Smooth muscle cell (in vitro differentiated cells): Measurements from ENCODE around the gene ZNF282. TPM values are rescaled to one million over a fixed set of nuclear protein-coding genes. Genes with fewer than 3 reads are reported as not detected.
A peak's percentile ranks its signal among the peaks of the same experiment; 100 is the strongest.

Experiments
- DNase-seq: peaks from one replicate; lab custom pipeline; 2025; ENCODE audit not compliant: unreplicated experiment; lab: John Stamatoyannopoulos, UW
- H2AFZ ChIP-seq: fragments of 200-600 bp; sonication (generic); 2 replicates; pipeline ENCODE4 v1.6.0; 2016; ENCODE audit warnings: antibody characterized with exemption, low read depth, mild to moderate bottlenecking
- H3F3A ChIP-seq: fragments of 200-600 bp; sonication (generic); 2 replicates; pipeline ENCODE4 v1.6.0; 2017; ENCODE audit warnings: antibody characterized with exemption, low read depth
- H3K27ac ChIP-seq: fragments of 200-600 bp; sonication (generic); 2 replicates; pipeline ENCODE4 v1.5.1; 2016; ENCODE audit warnings: low read depth, mild to moderate bottlenecking
- H3K27me3 ChIP-seq: fragments of 200-600 bp; sonication (generic); 2 replicates; pipeline ENCODE4 v1.6.1; 2016; ENCODE audit warnings: low read depth, mild to moderate bottlenecking
- H3K36me3 ChIP-seq: fragments of 200-600 bp; sonication (generic); 2 replicates; pipeline ENCODE4 v1.5.1; 2016; ENCODE audit warnings: low read depth
- H3K4me1 ChIP-seq: fragments of 200-600 bp; sonication (generic); 2 replicates; pipeline ENCODE4 v1.5.1; 2016; ENCODE audit warnings: low read depth
- H3K4me2 ChIP-seq: fragments of 200-600 bp; sonication (generic); 2 replicates; pipeline ENCODE4 v1.6.0; 2016; ENCODE audit warnings: mild to moderate bottlenecking
- H3K4me3 ChIP-seq: fragments of 200-600 bp; sonication (generic); 2 replicates; pipeline ENCODE4 v1.5.1; 2016; ENCODE audit warnings: mild to moderate bottlenecking
- H3K79me2 ChIP-seq: fragments of 200-600 bp; sonication (generic); 2 replicates; pipeline ENCODE4 v1.6.0; 2016; ENCODE audit warnings: low read depth, mild to moderate bottlenecking
- H3K9ac ChIP-seq: fragments of 200-600 bp; sonication (generic); 2 replicates; pipeline ENCODE4 v1.6.0; 2016; ENCODE audit warnings: low read depth
- H3K9me3 ChIP-seq: fragments of 200-600 bp; sonication (generic); replicated peaks from 2 replicates; pipeline ENCODE4 v1.5.1; 2016; ENCODE audit warnings: low read depth
- H4K20me1 ChIP-seq: fragments of 200-600 bp; sonication (generic); 2 replicates; pipeline ENCODE4 v1.6.0; 2016; ENCODE audit warnings: low read depth
- WGBS: methylation state at CpG from one replicate; pipeline ENCODE4 v1.1.7; 2016; ENCODE audit warnings: low lambda C conversion rate; 5-methylcytosine and 5-hydroxymethylcytosine counted together
- polyA plus RNA-seq: library from polyadenylated mRNA; unstranded; fragments of >200 nt; fragmentation: Nextera tagmentation; extraction: Ambion mirVana; gene quantifications from 2 replicates; pipeline ENCODE4 v1.2.1, GENCODE V29; 2016
- total RNA-seq: library from RNA; depleted of rRNA; stranded (reverse); fragments of >200 nt; gene quantifications from 2 replicates; pipeline ENCODE4 v1.2.3, GENCODE V29; 2014
- TF ChIP-seq, protein P1 (sequence below): fragments of 200-600 bp; sonication (generic); IDR thresholded peaks from 2 replicates; pipeline ENCODE4 v1.5.1; 2017; ENCODE audit warnings: borderline replicate concordance, mild to moderate bottlenecking, antibody characterized with exemption; ENCODE audit not compliant: insufficient read depth, poor library complexity, severe bottlenecking

Gene ZNF282
- total and polyA plus RNA-seq, 2 experiments from 2014 or later = 5.0 to 8.9 TPM

GRCh38 chr7:149180722-149181449 lies 14.5 kb upstream of the ZNF282 start:
- H2AFZ ChIP-seq = no peak overlapping the region
- no peaks in the 10 kb centered on the region for H3F3A ChIP-seq
- peak overlapping the region; percentile 26 for H3K27ac ChIP-seq
- no peak overlapping the region for H3K4me3 ChIP-seq
- no peaks in the 10 kb centered on the region for H3K9me3 ChIP-seq
- H3K36me3 ChIP-seq = peaks cover 11% of the 10 kb centered on the region
- no peaks in the 10 kb centered on the region for H3K79me2 ChIP-seq
- H4K20me1 ChIP-seq = no peaks in the 10 kb centered on the region
- TF ChIP-seq, protein P1, sequence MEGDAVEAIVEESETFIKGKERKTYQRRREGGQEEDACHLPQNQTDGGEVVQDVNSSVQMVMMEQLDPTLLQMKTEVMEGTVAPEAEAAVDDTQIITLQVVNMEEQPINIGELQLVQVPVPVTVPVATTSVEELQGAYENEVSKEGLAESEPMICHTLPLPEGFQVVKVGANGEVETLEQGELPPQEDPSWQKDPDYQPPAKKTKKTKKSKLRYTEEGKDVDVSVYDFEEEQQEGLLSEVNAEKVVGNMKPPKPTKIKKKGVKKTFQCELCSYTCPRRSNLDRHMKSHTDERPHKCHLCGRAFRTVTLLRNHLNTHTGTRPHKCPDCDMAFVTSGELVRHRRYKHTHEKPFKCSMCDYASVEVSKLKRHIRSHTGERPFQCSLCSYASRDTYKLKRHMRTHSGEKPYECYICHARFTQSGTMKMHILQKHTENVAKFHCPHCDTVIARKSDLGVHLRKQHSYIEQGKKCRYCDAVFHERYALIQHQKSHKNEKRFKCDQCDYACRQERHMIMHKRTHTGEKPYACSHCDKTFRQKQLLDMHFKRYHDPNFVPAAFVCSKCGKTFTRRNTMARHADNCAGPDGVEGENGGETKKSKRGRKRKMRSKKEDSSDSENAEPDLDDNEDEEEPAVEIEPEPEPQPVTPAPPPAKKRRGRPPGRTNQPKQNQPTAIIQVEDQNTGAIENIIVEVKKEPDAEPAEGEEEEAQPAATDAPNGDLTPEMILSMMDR = no peak
- no peak overlapping the region for H3K4me2 ChIP-seq
- no peaks in the 10 kb centered on the region for H3K4me1 ChIP-seq
- no peak overlapping the region for H3K9ac ChIP-seq
- no peak for DNase-seq
- H3K27me3 ChIP-seq = no peaks in the 10 kb centered on the region

DNA sequence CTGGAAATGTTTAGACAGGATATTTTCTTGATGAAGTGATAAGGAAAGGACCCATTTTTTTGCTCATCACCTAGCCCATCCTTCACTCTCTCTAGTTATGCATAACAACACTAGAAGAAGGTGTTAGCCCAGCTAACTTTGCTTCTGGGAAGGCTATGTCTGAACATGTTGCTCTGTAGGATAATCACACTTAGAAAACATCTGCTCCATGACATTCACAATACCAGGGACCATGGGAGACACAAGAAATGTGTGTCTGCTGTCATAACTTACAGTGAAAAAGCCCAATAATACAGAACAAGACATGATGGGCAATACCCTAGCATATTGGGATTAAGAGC lies 13.9 kb upstream of the ZNF282 start:
- TF ChIP-seq, protein P1 = no peak
- H3K27ac ChIP-seq = peak overlapping the region; percentile 26

DNA sequence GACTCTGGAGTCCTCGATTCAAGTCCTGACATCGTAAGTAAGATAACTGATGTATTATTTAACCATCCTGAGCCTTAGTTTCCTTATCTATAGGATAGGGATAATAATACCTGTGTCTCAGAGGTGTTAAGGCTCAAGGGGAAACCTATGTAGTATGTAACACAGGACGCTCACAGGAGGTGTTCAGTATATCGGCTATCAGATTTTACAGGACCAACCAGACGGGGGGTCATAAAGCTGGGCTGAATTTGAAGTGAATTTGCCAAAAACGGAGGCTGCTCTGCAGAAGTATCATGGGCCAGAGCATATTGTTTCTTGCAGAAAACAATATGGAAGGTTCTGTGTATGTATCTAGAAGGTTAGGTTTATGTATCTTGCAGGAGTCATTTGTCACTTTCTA lies 11.1 kb upstream of the ZNF282 start:
- Histone ChIP-seq H3K9me3 (no peaks in the 10 kb centered on the region), H3K4me1 (no peaks in the 10 kb centered on the region), H3F3A (no peaks in the 10 kb centered on the region), H3K9ac (no peak overlapping the region), H3K36me3 (peaks cover 5% of the 10 kb centered on the region), H3K4me2 (no peak overlapping the region), H3K4me3 (no peak overlapping the region), H2AFZ (no peak overlapping the region), H3K79me2 (no peaks in the 10 kb centered on the region), H3K27ac (no peak overlapping the region), H4K20me1 (no peaks in the 10 kb centered on the region), H3K27me3 (no peaks in the 10 kb centered on the region)
- no peak for DNase-seq
- 91% methylated on average over 6 of the region's 6 CpGs for WGBS
- TF ChIP-seq, protein P1 = no peak

More for the DNA sequence above, 13.9 kb upstream of the ZNF282 start:
- Histone ChIP-seq H3K79me2 (no peaks in the 10 kb centered on the region), H3K9me3 (no peaks in the 10 kb centered on the region), H3K4me3 (no peak overlapping the region), H3F3A (no peaks in the 10 kb centered on the region), H3K9ac (no peak overlapping the region), H2AFZ (no peak overlapping the region), H3K4me1 (no peaks in the 10 kb centered on the region), H3K27me3 (no peaks in the 10 kb centered on the region), H4K20me1 (no peaks in the 10 kb centered on the region), H3K36me3 (peaks cover 9% of the 10 kb centered on the region), H3K4me2 (no peak overlapping the region)
- no peak for DNase-seq

DNA sequence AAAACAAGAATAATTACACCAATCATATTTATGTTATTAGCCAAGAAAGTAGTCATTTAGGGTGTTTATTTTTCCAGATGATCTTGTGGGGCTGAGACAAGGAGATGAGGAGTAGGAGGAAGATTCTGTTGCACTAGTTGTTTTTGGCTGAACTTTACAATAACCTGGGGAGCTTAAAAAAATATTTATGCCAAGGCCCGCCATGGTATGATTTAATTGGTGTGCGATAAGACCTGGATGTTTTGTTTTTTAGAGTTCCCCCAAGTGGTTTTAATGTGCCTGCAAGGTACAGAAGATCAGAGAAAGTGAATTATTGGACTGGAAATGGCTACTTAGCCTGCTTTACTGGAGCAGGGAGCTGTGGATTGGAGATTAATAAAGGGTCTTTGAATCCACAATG lies 7.1 kb upstream of the ZNF282 start:
- H3K27ac ChIP-seq = no peak overlapping the region
- H3K9me3 ChIP-seq = no peaks in the 10 kb centered on the region
- WGBS = 98% methylated on average over 2 of the region's 2 CpGs
- H3K36me3 ChIP-seq = no peaks in the 10 kb centered on the region
- H3K4me2 ChIP-seq = no peak overlapping the region
- H2AFZ ChIP-seq = no peak overlapping the region
- TF ChIP-seq, protein P1 = no peak
- H3F3A ChIP-seq = no peaks in the 10 kb centered on the region
- no peak for DNase-seq
- H3K4me3 ChIP-seq = no peak overlapping the region
- H3K27me3 ChIP-seq = no peaks in the 10 kb centered on the region
- H3K4me1 ChIP-seq = no peaks in the 10 kb centered on the region
- no peak overlapping the region for H3K9ac ChIP-seq
- H3K79me2 ChIP-seq = no peaks in the 10 kb centered on the region
- no peaks in the 10 kb centered on the region for H4K20me1 ChIP-seq
